ENCODE results near the gene PLA2G2C. TPM values are rescaled to one million over a fixed set of nuclear protein-coding genes. Genes with fewer than 3 reads are reported as not detected.
"Not testable (repeated sequence)": the region's sequence is repeated elsewhere in the genome, so short reads cannot be mapped to it uniquely, and the experiment has no call there.

The PLA2G2C gene
- total and polyA plus RNA-seq, 9 donors: 0.04 TPM; not detected in 6

GRCh38 chr1:20137604-20138003, 48.7 kb downstream of the PLA2G2C start:
- no peak for DNase-seq
- peaks cover 2% of the 10 kb centered on the region for H3K27me3 ChIP-seq (ENCODE audit: control insufficient read depth, insufficient read depth, low read length)

GRCh38 chr1:20137055-20137454, 49.3 kb downstream of the PLA2G2C start:
- no peak for DNase-seq
- no peaks in the 10 kb centered on the region for H3K4me1 ChIP-seq (ENCODE audit: control insufficient read depth, insufficient read depth, low read length)
- 93% methylated on average over 3 of the region's 4 CpGs for WGBS (ENCODE audit: insufficient coverage)

More at GRCh38 chr1:20137604-20138003, 48.7 kb downstream of the PLA2G2C start:
- H3K27ac ChIP-seq (ENCODE audit: low read length): no peak overlapping the region
- no peaks in the 10 kb centered on the region for H3K4me1 ChIP-seq (ENCODE audit: control insufficient read depth, insufficient read depth, low read length)
- no peak overlapping the region for H3K4me3 ChIP-seq (ENCODE audit: low read length)
- H3K36me3 ChIP-seq (ENCODE audit: control insufficient read depth, insufficient read depth, low read length): no peaks in the 10 kb centered on the region
- no peaks in the 10 kb centered on the region for H3K9me3 ChIP-seq (replicated peaks; ENCODE audit: control insufficient read depth, low read depth, low read length)
- WGBS (ENCODE audit: insufficient coverage): 78% methylated on average over 1 of the region's 1 CpG

GRCh38 chr1:20136249-20136648, 50.1 kb downstream of the PLA2G2C start:
- WGBS (ENCODE audit: insufficient coverage): 100% methylated on average over 1 of the region's 3 CpGs
- Histone ChIP-seq H3K4me1 (ENCODE audit: control insufficient read depth, insufficient read depth, low read length) (no peaks in the 10 kb centered on the region), H3K9me3 (replicated peaks; ENCODE audit: control insufficient read depth, low read depth, low read length) (no peaks in the 10 kb centered on the region), H3K36me3 (ENCODE audit: control insufficient read depth, insufficient read depth, low read length) (no peaks in the 10 kb centered on the region), H3K4me3 (ENCODE audit: low read length) (no peak overlapping the region), H3K27ac (ENCODE audit: low read length) (no peak overlapping the region), H3K27me3 (ENCODE audit: control insufficient read depth, insufficient read depth, low read length) (no peaks in the 10 kb centered on the region)
- DNase-seq: no peak

More at GRCh38 chr1:20137055-20137454, 49.3 kb downstream of the PLA2G2C start:
- H3K9me3 ChIP-seq (replicated peaks; ENCODE audit: control insufficient read depth, low read depth, low read length): no peaks in the 10 kb centered on the region
- H3K27ac ChIP-seq (ENCODE audit: low read length): no peak overlapping the region
- H3K4me3 ChIP-seq (ENCODE audit: low read length): no peak overlapping the region
- H3K27me3 ChIP-seq (ENCODE audit: control insufficient read depth, insufficient read depth, low read length): peaks cover 2% of the 10 kb centered on the region
- no peaks in the 10 kb centered on the region for H3K36me3 ChIP-seq (ENCODE audit: control insufficient read depth, insufficient read depth, low read length)

GRCh38 chr1:20134995-20135394, 51.3 kb downstream of the PLA2G2C start:
- no peaks in the 10 kb centered on the region for H3K27me3 ChIP-seq (ENCODE audit: control insufficient read depth, insufficient read depth, low read length)
- no peak overlapping the region for H3K4me3 ChIP-seq (ENCODE audit: low read length)
- H3K27ac ChIP-seq (ENCODE audit: low read length): no peak overlapping the region
- DNase-seq: no peak
- H3K4me1 ChIP-seq (ENCODE audit: control insufficient read depth, insufficient read depth, low read length): no peaks in the 10 kb centered on the region
- H3K9me3 ChIP-seq (replicated peaks; ENCODE audit: control insufficient read depth, low read depth, low read length): no peaks in the 10 kb centered on the region
- WGBS (ENCODE audit: insufficient coverage): no CpG with 5 or more reads among the region's 3 CpGs
- H3K36me3 ChIP-seq (ENCODE audit: control insufficient read depth, insufficient read depth, low read length): no peaks in the 10 kb centered on the region

- not testable (repeated sequence) for H3K27ac ChIP-seq (ENCODE audit: low read length); H3K4me1 ChIP-seq (ENCODE audit: control insufficient read depth, insufficient read depth, low read length); H3K9me3 ChIP-seq (replicated peaks; ENCODE audit: control insufficient read depth, low read depth, low read length); H3K36me3 ChIP-seq (ENCODE audit: control insufficient read depth, insufficient read depth, low read length); DNase-seq; H3K4me3 ChIP-seq (ENCODE audit: low read length); H3K27me3 ChIP-seq (ENCODE audit: control insufficient read depth, insufficient read depth, low read length)
- no CpG with 5 or more reads among the region's 3 CpGs for WGBS (ENCODE audit: insufficient coverage)
Observed at GRCh38 chr1:20130518-20130917, 55.8 kb downstream of the PLA2G2C start.

- H3K4me3 ChIP-seq (ENCODE audit: low read length): no peak overlapping the region
- no peaks in the 10 kb centered on the region for H3K36me3 ChIP-seq (ENCODE audit: control insufficient read depth, insufficient read depth, low read length)
- peaks cover 3% of the 10 kb centered on the region for H3K9me3 ChIP-seq (replicated peaks; ENCODE audit: control insufficient read depth, low read depth, low read length)
- H3K27me3 ChIP-seq (ENCODE audit: control insufficient read depth, insufficient read depth, low read length): peaks cover 4% of the 10 kb centered on the region
- 80% methylated on average over 9 of the region's 10 CpGs for WGBS (ENCODE audit: insufficient coverage)
- peaks cover 16% of the 10 kb centered on the region for H3K4me1 ChIP-seq (ENCODE audit: control insufficient read depth, insufficient read depth, low read length)
- no peak overlapping the region for H3K27ac ChIP-seq (ENCODE audit: low read length)
- no peak for DNase-seq
Observed at GRCh38 chr1:20126806-20127440, 59.4 kb downstream of the PLA2G2C start.

GRCh38 chr1:20126041-20126805, 60.1 kb downstream of the PLA2G2C start:
- H3K27ac ChIP-seq (ENCODE audit: low read length): no peak overlapping the region
- peaks cover 6% of the 10 kb centered on the region for H3K27me3 ChIP-seq (ENCODE audit: control insufficient read depth, insufficient read depth, low read length)
- DNase-seq: no peak
- WGBS (ENCODE audit: insufficient coverage): 59% methylated on average over 7 of the region's 9 CpGs
- H3K4me3 ChIP-seq (ENCODE audit: low read length): no peak overlapping the region
- H3K9me3 ChIP-seq (replicated peaks; ENCODE audit: control insufficient read depth, low read depth, low read length): peaks cover 3% of the 10 kb centered on the region
- no peaks in the 10 kb centered on the region for H3K36me3 ChIP-seq (ENCODE audit: control insufficient read depth, insufficient read depth, low read length)
- peaks cover 16% of the 10 kb centered on the region for H3K4me1 ChIP-seq (ENCODE audit: control insufficient read depth, insufficient read depth, low read length)

GRCh38 chr1:20125100-20125499, 61.2 kb downstream of the PLA2G2C start:
- WGBS (ENCODE audit: insufficient coverage): 63% methylated on average over 6 of the region's 10 CpGs
- H3K4me3 ChIP-seq (ENCODE audit: low read length): no peak overlapping the region
- no peak for DNase-seq
- peaks cover 10% of the 10 kb centered on the region for H3K27me3 ChIP-seq (ENCODE audit: control insufficient read depth, insufficient read depth, low read length)
- peaks cover 3% of the 10 kb centered on the region for H3K9me3 ChIP-seq (replicated peaks; ENCODE audit: control insufficient read depth, low read depth, low read length)
- H3K4me1 ChIP-seq (ENCODE audit: control insufficient read depth, insufficient read depth, low read length): peaks cover 16% of the 10 kb centered on the region
- no peak overlapping the region for H3K27ac ChIP-seq (ENCODE audit: low read length)
- no peaks in the 10 kb centered on the region for H3K36me3 ChIP-seq (ENCODE audit: control insufficient read depth, insufficient read depth, low read length)

GRCh38 chr1:20124456-20125057, 61.8 kb downstream of the PLA2G2C start:
- peaks cover 16% of the 10 kb centered on the region for H3K4me1 ChIP-seq (ENCODE audit: control insufficient read depth, insufficient read depth, low read length)
- peak; percentile 51 for DNase-seq
- WGBS (ENCODE audit: insufficient coverage): 30% methylated on average over 2 of the region's 7 CpGs
- H3K4me3 ChIP-seq (ENCODE audit: low read length): no peak overlapping the region
- no peak overlapping the region for H3K27ac ChIP-seq (ENCODE audit: low read length)
- H3K27me3 ChIP-seq (ENCODE audit: control insufficient read depth, insufficient read depth, low read length): peaks cover 10% of the 10 kb centered on the region
- H3K36me3 ChIP-seq (ENCODE audit: control insufficient read depth, insufficient read depth, low read length): no peaks in the 10 kb centered on the region
- peaks cover 3% of the 10 kb centered on the region for H3K9me3 ChIP-seq (replicated peaks; ENCODE audit: control insufficient read depth, low read depth, low read length)

GRCh38 chr1:20123722-20124455, 62.4 kb downstream of the PLA2G2C start:
- WGBS (ENCODE audit: insufficient coverage): 54% methylated on average over 3 of the region's 10 CpGs
- DNase-seq: no peak
- Histone ChIP-seq H3K9me3 (replicated peaks; ENCODE audit: control insufficient read depth, low read depth, low read length) (peaks cover under 1% of the 10 kb centered on the region), H3K36me3 (ENCODE audit: control insufficient read depth, insufficient read depth, low read length) (no peaks in the 10 kb centered on the region), H3K27ac (ENCODE audit: low read length) (no peak overlapping the region), H3K4me1 (ENCODE audit: control insufficient read depth, insufficient read depth, low read length) (peaks cover 16% of the 10 kb centered on the region), H3K4me3 (ENCODE audit: low read length) (no peak overlapping the region), H3K27me3 (ENCODE audit: control insufficient read depth, insufficient read depth, low read length) (peaks cover 10% of the 10 kb centered on the region)
